ENCODE results near the gene C20orf96. TPM values are rescaled to one million over a fixed set of nuclear protein-coding genes. Genes with fewer than 3 reads are reported as not detected.
"Not testable (repeated sequence)": the region's sequence is repeated elsewhere in the genome, so short reads cannot be mapped to it uniquely, and the experiment has no call there.

The C20orf96 gene
- total RNA-seq, 1 experiment from 2014 or later: 1.7 TPM

- DNase-seq: no peak
- peaks cover 68% of the 10 kb centered on the region for H3K27me3 ChIP-seq (ENCODE audit: control insufficient read depth, insufficient read depth, low read length)
- H3K36me3 ChIP-seq (replicated peaks; ENCODE audit: control insufficient read depth, insufficient read depth, low read length): no peaks in the 10 kb centered on the region
- no peak overlapping the region for H3K4me3 ChIP-seq (ENCODE audit: insufficient read depth, low read depth, low read length)
Observed at GRCh38 chr20:252801-253200, 37.7 kb downstream of the C20orf96 start.

DNA sequence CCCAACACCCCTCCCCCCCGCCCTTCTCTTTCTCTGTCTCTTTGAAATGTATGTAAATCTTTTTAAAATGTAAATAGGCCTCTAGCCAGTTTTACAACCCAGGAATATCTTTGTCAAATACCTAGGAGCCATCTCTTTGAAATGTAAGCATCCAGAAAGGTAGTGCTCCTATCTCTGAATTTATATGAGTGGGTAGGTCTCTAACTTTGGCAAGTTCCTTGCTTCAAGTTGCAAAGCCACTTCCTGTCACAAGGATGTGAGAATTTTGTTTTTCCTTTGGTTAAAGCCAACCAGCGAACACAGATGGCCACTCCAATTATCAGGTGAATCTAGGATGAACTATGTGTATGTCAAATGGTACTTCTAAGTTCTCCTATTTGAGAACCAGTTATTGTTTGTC is 39.2 kb downstream of the C20orf96 start:
- no peak overlapping the region for H3K4me3 ChIP-seq (ENCODE audit: insufficient read depth, low read depth, low read length)
- DNase-seq: no peak
- H3K36me3 ChIP-seq (replicated peaks; ENCODE audit: control insufficient read depth, insufficient read depth, low read length): no peaks in the 10 kb centered on the region
- H3K27me3 ChIP-seq (ENCODE audit: control insufficient read depth, insufficient read depth, low read length): peaks cover 60% of the 10 kb centered on the region

DNA sequence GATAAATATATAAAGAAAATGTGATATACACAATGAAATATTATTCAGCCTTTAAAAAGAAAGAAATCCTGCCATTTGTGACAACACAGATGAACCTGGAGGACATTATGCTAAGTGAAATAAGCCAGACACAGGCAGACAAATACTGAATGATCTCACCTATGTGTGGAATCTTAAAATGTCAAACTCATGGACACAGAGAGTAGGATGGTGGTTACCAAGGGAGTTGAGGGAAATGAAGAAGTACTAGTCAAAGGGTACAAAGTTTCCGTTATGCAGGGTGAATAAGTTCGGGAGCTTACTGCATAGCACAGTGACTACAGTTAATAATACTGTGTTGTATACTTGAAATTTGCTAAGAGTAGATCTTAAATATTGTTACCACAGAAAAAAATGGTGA is 47.6 kb downstream of the C20orf96 start:
- no peak for DNase-seq
- no peaks in the 10 kb centered on the region for H3K36me3 ChIP-seq (replicated peaks; ENCODE audit: control insufficient read depth, insufficient read depth, low read length)
- H3K4me3 ChIP-seq (ENCODE audit: insufficient read depth, low read depth, low read length): no peak overlapping the region
- H3K27me3 ChIP-seq (ENCODE audit: control insufficient read depth, insufficient read depth, low read length): peaks cover 34% of the 10 kb centered on the region

DNA sequence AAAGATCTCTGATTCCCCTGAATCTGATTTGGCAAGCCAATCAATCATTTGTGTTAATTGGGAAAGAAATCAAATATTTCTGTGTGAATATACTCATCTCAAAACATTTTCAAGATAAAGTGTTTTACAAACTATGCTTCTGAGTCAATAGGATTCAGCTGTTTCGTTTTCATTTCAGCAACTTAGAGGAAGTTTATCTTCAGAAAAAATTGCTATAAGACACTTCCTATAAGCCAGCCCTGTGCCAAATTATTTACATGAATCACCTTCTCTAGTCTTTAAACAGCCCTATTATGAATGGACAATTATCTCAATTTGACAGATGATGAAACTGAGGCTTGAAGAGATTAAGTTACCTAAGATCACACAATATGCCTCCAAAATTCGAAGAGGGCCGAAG is 52.6 kb downstream of the C20orf96 start:
- Histone ChIP-seq H3K27me3 (ENCODE audit: control insufficient read depth, insufficient read depth, low read length) (peaks cover 22% of the 10 kb centered on the region), H3K4me3 (ENCODE audit: insufficient read depth, low read depth, low read length) (no peak overlapping the region), H3K36me3 (replicated peaks; ENCODE audit: control insufficient read depth, insufficient read depth, low read length) (no peaks in the 10 kb centered on the region)
- DNase-seq: no peak

GRCh38 chr20:237489-237888 is 53.1 kb downstream of the C20orf96 start:
- Histone ChIP-seq H3K36me3 (replicated peaks; ENCODE audit: control insufficient read depth, insufficient read depth, low read length) (no peaks in the 10 kb centered on the region), H3K4me3 (ENCODE audit: insufficient read depth, low read depth, low read length) (no peak overlapping the region), H3K27me3 (ENCODE audit: control insufficient read depth, insufficient read depth, low read length) (peaks cover 20% of the 10 kb centered on the region)
- no peak for DNase-seq

- Histone ChIP-seq H3K4me3 (ENCODE audit: insufficient read depth, low read depth, low read length) (no peak overlapping the region), H3K36me3 (replicated peaks; ENCODE audit: control insufficient read depth, insufficient read depth, low read length) (no peaks in the 10 kb centered on the region), H3K27me3 (ENCODE audit: control insufficient read depth, insufficient read depth, low read length) (peaks cover 14% of the 10 kb centered on the region)
- no peak for DNase-seq
Observed at GRCh38 chr20:235891-236290, 54.7 kb downstream of the C20orf96 start.

GRCh38 chr20:227439-228105 is 63.0 kb downstream of the C20orf96 start:
- H3K27me3 ChIP-seq (ENCODE audit: control insufficient read depth, insufficient read depth, low read length): no peaks in the 10 kb centered on the region; the same call in 1 of the 2 replicates
- no peak for DNase-seq
- H3K36me3 ChIP-seq (replicated peaks; ENCODE audit: control insufficient read depth, insufficient read depth, low read length): no peaks in the 10 kb centered on the region
- H3K4me3 ChIP-seq (ENCODE audit: insufficient read depth, low read depth, low read length): no peak overlapping the region

DNA sequence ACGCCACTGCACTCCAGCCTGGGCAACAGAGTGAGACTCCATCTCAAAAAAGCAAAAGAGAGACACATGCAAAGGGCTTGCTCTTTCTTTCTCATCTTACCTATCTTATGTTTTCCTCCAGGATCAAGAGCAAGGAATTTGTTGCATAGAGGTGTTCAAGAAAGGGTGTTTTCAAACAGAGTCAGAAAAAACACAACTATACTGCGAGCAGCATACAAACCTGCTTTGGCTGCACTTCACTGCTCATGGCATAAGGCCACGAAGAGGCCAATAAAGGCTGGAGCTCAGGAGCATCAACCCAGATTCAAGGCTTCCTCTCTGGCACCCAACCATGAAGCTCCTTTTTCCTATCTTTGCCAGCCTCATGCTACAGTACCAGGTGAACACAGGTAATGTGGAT is 63.6 kb downstream of the C20orf96 start, which contains the start of gene DEFB129:
Gene DEFB129 (plus strand): TSS at position 301 of the 400 bp plus-strand sequence. CDS start 31 bp downstream, at position 332.
- no peaks in the 10 kb centered on the region; the same call in 1 of the 2 replicates for H3K27me3 ChIP-seq (ENCODE audit: control insufficient read depth, insufficient read depth, low read length)
- H3K36me3 ChIP-seq (replicated peaks; ENCODE audit: control insufficient read depth, insufficient read depth, low read length): no peaks in the 10 kb centered on the region
- H3K4me3 ChIP-seq (ENCODE audit: insufficient read depth, low read depth, low read length): no peak within 1 kb of the TSS
- DNase-seq: no peak

DNA sequence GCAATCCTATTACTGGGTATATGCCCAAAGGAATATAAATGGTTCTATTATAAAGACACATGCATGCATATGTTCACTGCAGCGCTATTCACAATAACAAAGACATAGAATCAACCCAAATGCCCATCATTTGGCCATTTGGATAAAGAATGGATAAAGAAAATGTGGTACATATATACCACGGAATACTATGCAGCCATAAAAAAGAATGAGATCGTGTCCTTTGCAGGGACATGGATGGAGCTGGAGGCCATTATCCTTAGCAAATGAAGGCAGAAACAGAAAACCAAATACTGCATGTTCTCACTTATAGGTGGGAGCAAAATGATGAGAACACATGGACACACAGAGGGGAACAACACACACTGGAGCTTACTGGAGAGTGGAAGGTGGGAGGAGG is 64.7 kb downstream of the C20orf96 start:
- DNase-seq; H3K4me3 ChIP-seq (ENCODE audit: insufficient read depth, low read depth, low read length); H3K36me3 ChIP-seq (replicated peaks; ENCODE audit: control insufficient read depth, insufficient read depth, low read length); H3K27me3 ChIP-seq (ENCODE audit: control insufficient read depth, insufficient read depth, low read length): not testable (repeated sequence)

DNA sequence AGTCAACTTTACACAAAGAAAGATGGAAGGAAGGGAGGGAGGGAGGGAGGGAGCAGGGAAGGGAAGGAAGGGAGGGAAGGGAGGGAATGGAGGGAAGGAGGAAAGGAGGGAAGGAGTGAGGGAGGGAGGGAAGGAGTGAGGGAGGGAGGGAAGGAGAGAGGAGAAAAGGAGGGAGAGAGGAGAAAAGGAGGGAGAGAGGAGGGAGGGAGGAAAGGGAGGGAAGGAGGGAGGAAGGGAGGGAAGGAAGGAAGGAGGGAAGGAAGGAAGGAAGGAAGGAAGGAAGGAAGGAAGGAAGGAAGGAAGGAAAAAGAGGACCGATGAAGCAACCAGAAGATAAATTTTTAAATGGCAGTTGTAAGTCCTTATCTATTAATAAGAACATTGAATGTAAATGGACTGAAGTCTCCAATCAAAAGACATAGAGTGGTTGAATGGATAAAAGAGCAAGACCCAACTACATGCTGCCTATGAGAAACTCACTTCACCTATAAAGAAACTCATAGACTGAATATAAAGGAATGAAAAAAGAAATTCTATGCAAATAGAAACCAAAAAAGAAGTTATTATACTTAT is 69.2 kb downstream of the C20orf96 start:
- no peaks in the 10 kb centered on the region; the same call in 1 of the 2 replicates for H3K27me3 ChIP-seq (ENCODE audit: control insufficient read depth, insufficient read depth, low read length)
- no peaks in the 10 kb centered on the region for H3K36me3 ChIP-seq (replicated peaks; ENCODE audit: control insufficient read depth, insufficient read depth, low read length)
- no peak overlapping the region for H3K4me3 ChIP-seq (ENCODE audit: insufficient read depth, low read depth, low read length)
- no peak for DNase-seq

Other genes with a start within 250 kb of the C20orf96 start
- not detected in 2 replicates for gene DEFB125, start 203.1 kb downstream of the C20orf96 start, total RNA-seq (2014; rRNA removed; shearing (Covaris generic))
- gene DEFB126, start 148.2 kb downstream of the C20orf96 start, total RNA-seq (2014; rRNA removed; shearing (Covaris generic)): not detected in 2 replicates
- gene DEFB127, start 133.3 kb downstream of the C20orf96 start, total RNA-seq (2014; rRNA removed; shearing (Covaris generic)): not detected in 2 replicates
- gene DEFB128, start 101.0 kb downstream of the C20orf96 start, total RNA-seq (2014; rRNA removed; shearing (Covaris generic)): not detected in 2 replicates
- gene DEFB129, start 63.5 kb downstream of the C20orf96 start, total RNA-seq (2014; rRNA removed; shearing (Covaris generic)): not detected in 2 replicates
- not detected in 2 replicates for gene DEFB132, start 33.0 kb downstream of the C20orf96 start, total RNA-seq (2014; rRNA removed; shearing (Covaris generic))
- 24.0 and 27.9 TPM in 2 replicates for gene ZCCHC3, start 6.8 kb upstream of the C20orf96 start, total RNA-seq (2014; rRNA removed; shearing (Covaris generic))
- gene SOX12, start 34.8 kb upstream of the C20orf96 start, total RNA-seq (2014; rRNA removed; shearing (Covaris generic)): 14.7 and 15.7 TPM in 2 replicates
- 31.6 and 48.5 TPM in 2 replicates for gene NRSN2, start 56.4 kb upstream of the C20orf96 start, total RNA-seq (2014; rRNA removed; shearing (Covaris generic))
- gene TRIB3, start 90.0 kb upstream of the C20orf96 start, total RNA-seq (2014; rRNA removed; shearing (Covaris generic)): 11.7 and 17.6 TPM in 2 replicates
- gene RBCK1, start 117.5 kb upstream of the C20orf96 start, total RNA-seq (2014; rRNA removed; shearing (Covaris generic)): 53.9 and 61.9 TPM in 2 replicates
- gene TBC1D20, start 171.8 kb upstream of the C20orf96 start, total RNA-seq (2014; rRNA removed; shearing (Covaris generic)): 10.9 and 14.0 TPM in 2 replicates

Measured in H7 (cell line).